SH-SY5Y (cell line): ENCODE results near the gene KLHL36.

Source experiments
- GATA2 ChIP-seq: IDR thresholded peaks from 2 replicates; pipeline ENCODE4 v1.6.1; 2011; ENCODE audit warnings: mild to moderate bottlenecking, low read depth, low read length
- GATA3 ChIP-seq: IDR thresholded peaks from 2 replicates; pipeline ENCODE4 v1.6.1; 2011; ENCODE audit warnings: low read depth, mild to moderate bottlenecking, low read length, moderate library complexity

DNA sequence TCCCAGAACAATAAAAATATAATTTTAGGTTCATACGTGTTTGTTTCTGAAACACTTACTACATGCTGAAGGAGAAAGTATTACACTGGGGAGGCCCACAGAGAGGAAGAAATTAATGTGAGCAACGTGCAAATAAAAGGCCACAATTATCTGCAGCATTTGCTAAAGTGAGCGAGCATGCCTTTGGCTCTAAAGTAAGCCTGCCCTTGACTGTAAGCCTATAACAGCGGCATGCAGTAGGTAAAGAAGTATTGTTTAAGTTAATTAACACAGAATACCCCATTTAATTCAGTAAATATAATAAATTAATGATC is 17.2 kb upstream of the KLHL36 start:
- no peak for TF ChIP-seq GATA2
- no peak for TF ChIP-seq GATA3
